Measurements from ENCODE around the gene CEP170B.
A peak's percentile ranks its signal among the peaks of the same experiment; 100 is the strongest.
"Not testable (repeated sequence)": the region's sequence is repeated elsewhere in the genome, so short reads cannot be mapped to it uniquely, and the experiment has no call there.

The CEP170B gene

GRCh38 chr14:104933746-104934733 is 69.0 kb downstream of the CEP170B start:
- DNase-seq: no peak

- peak; percentile 17 to 56 for DNase-seq
Observed at GRCh38 chr14:104935026-104935650, 70.1 kb downstream of the CEP170B start.

GRCh38 chr14:104935955-104936354 is 70.9 kb downstream of the CEP170B start:
- no peak for DNase-seq

GRCh38 chr14:104936361-104937155 is 71.5 kb downstream of the CEP170B start:
- DNase-seq: no peak

- DNase-seq: no peak
Observed at GRCh38 chr14:104937161-104937560, 72.1 kb downstream of the CEP170B start.

- DNase-seq: no peak
Observed at GRCh38 chr14:104937694-104938365, 72.8 kb downstream of the CEP170B start.

- no peak for DNase-seq
Observed at GRCh38 chr14:104938436-104938835, 73.4 kb downstream of the CEP170B start.

GRCh38 chr14:104938960-104939359 is 73.9 kb downstream of the CEP170B start:
- DNase-seq: no peak

- DNase-seq: no peak
Observed at GRCh38 chr14:104939666-104940410, 74.8 kb downstream of the CEP170B start.

GRCh38 chr14:104940526-104941150 is 75.6 kb downstream of the CEP170B start:
- DNase-seq: peak in 1 of 2 experiments; percentile 51

- no peak for DNase-seq
Observed at GRCh38 chr14:104941508-104942365, 76.7 kb downstream of the CEP170B start.

- no peak for DNase-seq
Observed at GRCh38 chr14:104942586-104942985, 77.5 kb downstream of the CEP170B start.

GRCh38 chr14:104943216-104944015 is 78.3 kb downstream of the CEP170B start:
- DNase-seq: not testable (repeated sequence)

- not testable (repeated sequence) for DNase-seq
Observed at GRCh38 chr14:104944016-104944308, 78.9 kb downstream of the CEP170B start.

- not testable (repeated sequence) for DNase-seq
Observed at GRCh38 chr14:104944436-104945205, 79.6 kb downstream of the CEP170B start.

GRCh38 chr14:104945266-104945665 is 80.2 kb downstream of the CEP170B start:
- DNase-seq: not testable (repeated sequence)
